ENCODE results near the gene PTPRK. TPM values are rescaled to one million over a fixed set of nuclear protein-coding genes. Genes with fewer than 3 reads are reported as not detected.

The PTPRK gene
- total and polyA plus RNA-seq, 8 donors = 57.0 to 90.4 (median 78.6) TPM

DNA sequence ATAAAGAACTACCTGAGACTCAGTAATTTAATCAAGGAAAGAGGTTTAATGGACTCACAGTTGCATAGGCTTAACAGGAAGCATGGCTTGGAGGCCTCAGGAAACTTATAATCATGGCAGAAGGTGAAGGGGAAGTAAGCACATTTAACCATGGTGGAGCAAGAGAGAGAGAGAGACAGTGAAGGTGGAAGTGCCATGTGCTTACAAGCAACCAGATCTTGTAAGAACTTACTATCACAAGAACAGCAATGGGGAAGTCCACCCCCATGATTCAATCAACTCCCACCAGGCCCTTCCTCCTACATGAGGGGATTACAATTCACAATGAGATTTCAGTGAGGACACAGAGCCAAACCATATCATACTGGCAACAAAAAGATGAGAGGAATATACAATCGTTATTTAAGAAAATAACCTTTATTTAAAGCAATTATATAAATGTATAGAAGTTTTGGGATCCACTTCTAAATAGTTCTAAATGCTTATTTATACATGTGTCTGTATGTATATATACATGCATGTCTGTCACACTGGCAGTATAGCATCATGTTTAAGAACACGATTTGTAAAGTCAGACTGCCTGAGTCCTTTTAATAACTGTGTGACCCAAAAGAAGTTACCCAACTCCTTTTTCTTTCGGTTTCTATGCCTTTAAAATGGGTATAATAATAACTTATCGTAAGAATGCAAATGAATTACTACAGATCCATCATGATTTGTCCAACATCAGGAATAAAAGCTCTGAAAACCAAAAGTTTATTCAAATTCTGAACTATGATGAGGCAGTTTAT is 363.9 kb downstream of the PTPRK start:
- no peaks in the 10 kb centered on the region for H3K4me1 ChIP-seq
- DNase-seq = no peak
- TF ChIP-seq, protein P1, sequence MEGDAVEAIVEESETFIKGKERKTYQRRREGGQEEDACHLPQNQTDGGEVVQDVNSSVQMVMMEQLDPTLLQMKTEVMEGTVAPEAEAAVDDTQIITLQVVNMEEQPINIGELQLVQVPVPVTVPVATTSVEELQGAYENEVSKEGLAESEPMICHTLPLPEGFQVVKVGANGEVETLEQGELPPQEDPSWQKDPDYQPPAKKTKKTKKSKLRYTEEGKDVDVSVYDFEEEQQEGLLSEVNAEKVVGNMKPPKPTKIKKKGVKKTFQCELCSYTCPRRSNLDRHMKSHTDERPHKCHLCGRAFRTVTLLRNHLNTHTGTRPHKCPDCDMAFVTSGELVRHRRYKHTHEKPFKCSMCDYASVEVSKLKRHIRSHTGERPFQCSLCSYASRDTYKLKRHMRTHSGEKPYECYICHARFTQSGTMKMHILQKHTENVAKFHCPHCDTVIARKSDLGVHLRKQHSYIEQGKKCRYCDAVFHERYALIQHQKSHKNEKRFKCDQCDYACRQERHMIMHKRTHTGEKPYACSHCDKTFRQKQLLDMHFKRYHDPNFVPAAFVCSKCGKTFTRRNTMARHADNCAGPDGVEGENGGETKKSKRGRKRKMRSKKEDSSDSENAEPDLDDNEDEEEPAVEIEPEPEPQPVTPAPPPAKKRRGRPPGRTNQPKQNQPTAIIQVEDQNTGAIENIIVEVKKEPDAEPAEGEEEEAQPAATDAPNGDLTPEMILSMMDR (IDR thresholded peaks at IDR 0.05) = no peak
- H3K36me3 ChIP-seq = no peaks in the 10 kb centered on the region
- H3K27ac ChIP-seq = no peak overlapping the region
- no peak for ATAC-seq
- H3K9me3 ChIP-seq = no peaks in the 10 kb centered on the region
- H3K27me3 ChIP-seq = no peaks in the 10 kb centered on the region
- no peak overlapping the region for H3K4me3 ChIP-seq
- intact Hi-C loops (cut with DNase I) = no loop called here

DNA sequence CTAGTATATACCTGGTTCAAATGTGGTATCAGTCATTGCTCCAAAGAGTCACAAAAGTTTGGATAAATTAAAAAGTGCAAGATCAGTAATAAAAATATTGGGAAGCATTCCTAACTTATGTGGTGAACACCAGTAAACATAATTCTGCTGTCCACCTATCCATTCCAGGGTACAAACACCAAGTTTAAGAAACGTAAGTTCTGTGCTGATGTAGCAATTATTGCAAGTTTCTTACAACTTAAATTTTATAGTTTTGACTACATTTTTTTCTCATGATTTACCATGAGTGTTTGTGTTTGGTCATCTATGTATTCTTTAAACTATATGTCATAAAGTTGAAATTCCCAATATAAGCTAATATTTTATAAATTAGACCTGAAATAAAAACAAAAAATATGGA is 364.6 kb downstream of the PTPRK start:
- no peak overlapping the region for H3K4me3 ChIP-seq
- no peaks in the 10 kb centered on the region for H3K36me3 ChIP-seq
- no peak for ATAC-seq
- no peaks in the 10 kb centered on the region for H3K9me3 ChIP-seq
- TF ChIP-seq, protein P1 (IDR thresholded peaks at IDR 0.05) = no peak
- H3K27me3 ChIP-seq = no peaks in the 10 kb centered on the region
- intact Hi-C loops (cut with DNase I) = no loop called here
- H3K27ac ChIP-seq = no peak overlapping the region
- DNase-seq = no peak
- H3K4me1 ChIP-seq = no peaks in the 10 kb centered on the region

DNA sequence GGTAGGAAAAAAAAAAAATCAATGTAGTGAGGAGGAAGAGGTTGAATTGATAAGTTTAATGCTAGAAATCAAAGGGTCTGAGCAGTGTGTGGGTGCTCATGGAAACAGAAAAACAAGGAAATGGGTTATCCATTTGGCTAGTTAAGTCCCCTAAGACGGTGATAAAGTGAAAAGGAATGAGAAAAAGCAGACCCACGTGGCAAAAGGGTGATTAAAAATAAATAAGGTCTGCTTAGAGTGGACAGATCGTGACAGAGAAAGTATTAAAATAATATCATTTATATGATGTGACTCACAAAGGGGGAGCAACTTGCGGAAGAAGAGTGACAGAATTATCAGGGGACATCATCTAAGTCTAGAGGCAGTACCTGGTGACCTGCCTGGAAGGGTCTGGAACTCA is 367.8 kb downstream of the PTPRK start:
- Histone ChIP-seq H3K4me1 (no peaks in the 10 kb centered on the region), H3K27ac (no peak overlapping the region), H3K36me3 (no peaks in the 10 kb centered on the region), H3K27me3 (no peaks in the 10 kb centered on the region), H3K4me3 (no peak overlapping the region), H3K9me3 (no peaks in the 10 kb centered on the region)
- TF ChIP-seq, protein P1 (IDR thresholded peaks at IDR 0.05) = no peak
- ATAC-seq (no peak), DNase-seq (no peak)
- intact Hi-C loops (cut with DNase I) = no loop called here

DNA sequence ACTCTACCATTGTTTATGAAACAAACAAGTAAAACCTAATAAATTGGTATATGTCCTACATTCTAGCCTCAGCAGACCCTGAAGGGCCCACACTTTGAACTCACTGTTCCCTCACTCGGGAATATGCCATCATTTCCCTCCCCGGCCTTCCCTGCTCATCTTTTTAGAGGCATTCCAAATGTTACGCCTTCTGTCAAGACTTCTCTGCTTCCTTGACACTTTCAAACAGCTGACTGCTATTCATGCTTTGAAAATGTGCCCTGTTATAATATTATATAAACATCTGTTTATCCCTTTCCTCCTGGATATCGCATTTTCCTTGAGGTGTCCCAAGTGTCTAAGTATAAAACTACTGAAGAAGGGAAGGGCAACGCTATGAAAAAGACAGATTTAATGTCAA is 370.0 kb downstream of the PTPRK start:
- Histone ChIP-seq H3K4me3 (no peak overlapping the region), H3K36me3 (no peaks in the 10 kb centered on the region), H3K4me1 (no peaks in the 10 kb centered on the region), H3K27ac (no peak overlapping the region), H3K27me3 (no peaks in the 10 kb centered on the region), H3K9me3 (no peaks in the 10 kb centered on the region)
- TF ChIP-seq, protein P1 (IDR thresholded peaks at IDR 0.05) = no peak
- no peak for ATAC-seq
- intact Hi-C loops (cut with DNase I) = no loop called here
- no peak for DNase-seq

DNA sequence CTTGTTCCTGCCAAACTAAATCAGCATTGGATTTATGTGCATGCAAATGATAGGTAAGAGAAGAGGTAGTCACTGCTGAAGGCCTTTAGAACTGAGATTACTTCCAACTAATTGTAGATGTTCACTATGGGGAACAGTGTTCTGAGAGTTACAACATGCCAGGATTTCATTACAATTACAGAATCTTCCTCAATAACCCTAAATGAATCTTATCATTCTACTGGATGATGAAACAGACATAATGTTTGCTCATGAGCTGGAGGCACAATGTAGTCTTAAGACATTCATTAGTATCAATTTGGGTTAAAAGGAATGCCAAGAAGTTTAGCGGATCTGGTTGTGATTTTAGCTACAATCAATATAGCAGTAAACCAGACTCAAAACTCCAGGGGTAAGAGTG is 370.6 kb downstream of the PTPRK start:
- H3K4me1 ChIP-seq = no peaks in the 10 kb centered on the region
- H3K27ac ChIP-seq = no peak overlapping the region
- no peak overlapping the region for H3K4me3 ChIP-seq
- no peaks in the 10 kb centered on the region for H3K36me3 ChIP-seq
- no peaks in the 10 kb centered on the region for H3K27me3 ChIP-seq
- TF ChIP-seq, protein P1 (IDR thresholded peaks at IDR 0.05) = no peak
- DNase-seq (no peak), ATAC-seq (no peak)
- no peaks in the 10 kb centered on the region for H3K9me3 ChIP-seq
- intact Hi-C loops (cut with DNase I) = no loop called here

Measured in left lung (tissue), 10 donors.